ENCODE measurements around the gene TEX38.
A peak's percentile ranks its signal among the peaks of the same experiment; 100 is the strongest.
"Not testable (repeated sequence)": the region's sequence is repeated elsewhere in the genome, so short reads cannot be mapped to it uniquely, and the experiment has no call there.

TEX38 gene

DNA sequence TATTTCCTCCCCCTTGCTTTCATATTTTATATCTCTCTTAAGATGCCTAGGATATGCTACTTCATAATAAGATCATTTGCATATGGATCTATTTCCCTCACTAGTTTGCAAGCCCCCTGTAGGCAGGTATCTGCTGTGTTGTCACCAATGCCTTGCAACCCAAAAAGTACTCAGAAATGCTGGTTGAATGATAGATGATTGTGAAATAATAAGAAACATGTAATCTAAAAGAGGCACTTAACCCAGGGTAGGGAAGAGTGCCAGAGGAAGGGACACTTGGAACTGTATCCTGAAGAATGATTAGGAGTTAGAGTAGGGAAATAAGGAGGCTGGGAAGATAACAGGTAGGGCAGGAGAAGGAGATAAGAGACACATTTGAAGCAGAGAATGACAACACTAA is 15.8 kb upstream of the TEX38 start:
- no peak for DNase-seq (ENCODE audit: low read depth)

DNA sequence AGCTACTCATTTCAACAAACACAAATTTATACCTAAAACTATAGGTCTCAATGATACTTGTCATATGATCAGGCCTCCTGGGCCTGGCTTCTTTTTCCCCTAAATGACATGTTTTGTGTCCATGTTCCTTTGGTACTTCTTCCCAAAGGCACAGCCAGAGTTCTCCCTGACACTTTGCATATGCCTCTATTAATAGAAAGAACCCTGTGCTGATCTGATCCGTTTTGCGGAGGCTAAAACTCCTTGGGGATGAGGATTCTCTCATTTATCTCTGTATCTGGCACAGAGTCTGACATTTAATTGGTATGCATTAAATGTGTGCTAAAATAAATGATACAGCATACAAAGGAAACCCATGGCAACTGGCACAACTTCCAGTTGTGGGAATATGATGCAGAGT is 15.0 kb upstream of the TEX38 start:
- no peak for DNase-seq (ENCODE audit: low read depth)

DNA sequence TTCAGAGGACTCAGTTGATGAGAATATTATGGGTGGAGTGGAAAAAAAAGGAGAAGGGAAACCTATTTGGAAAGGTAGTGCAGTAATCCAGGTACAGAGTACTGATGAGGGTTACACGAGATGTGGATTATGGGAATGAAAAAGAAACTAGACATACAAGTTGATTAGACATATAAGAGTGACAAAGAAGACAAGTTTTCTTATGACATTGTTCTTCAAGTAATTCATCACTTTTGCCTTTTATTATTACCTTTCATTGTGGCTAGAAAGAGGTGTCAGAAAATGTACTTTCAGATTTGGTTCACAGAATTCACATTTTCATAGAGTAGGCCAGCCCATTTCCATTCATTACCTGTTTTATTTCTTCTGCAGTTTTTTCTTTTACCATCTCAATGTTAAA is 13.9 kb upstream of the TEX38 start:
- no peak for DNase-seq (ENCODE audit: low read depth)

DNA sequence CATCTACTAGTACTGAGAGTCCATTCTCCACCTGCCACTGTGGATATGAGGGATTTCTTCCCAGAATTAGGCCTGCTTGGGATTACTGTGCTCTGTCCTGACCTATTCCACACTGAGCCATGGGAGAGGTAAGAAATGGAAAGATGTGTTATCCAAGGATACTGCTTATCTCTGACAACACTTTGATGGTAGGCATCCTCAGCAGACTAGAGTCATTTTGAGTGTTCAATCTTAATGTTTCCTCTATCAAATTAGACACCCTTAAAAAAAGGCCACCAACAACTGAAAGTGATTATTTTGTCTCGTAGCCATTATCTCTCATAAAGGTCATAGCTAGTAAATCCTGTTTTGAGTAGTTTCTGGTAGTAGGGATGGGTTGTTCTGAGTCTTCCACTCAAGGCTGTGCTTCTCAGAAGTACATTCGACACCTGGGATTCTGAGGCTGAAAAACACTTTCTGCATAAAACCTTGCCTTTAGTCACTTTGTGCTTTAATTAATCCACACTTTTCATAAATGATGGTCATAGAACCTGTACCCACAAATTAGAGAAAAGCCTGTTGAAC is 12.3 kb upstream of the TEX38 start:
- no peak for DNase-seq (ENCODE audit: low read depth)

DNA sequence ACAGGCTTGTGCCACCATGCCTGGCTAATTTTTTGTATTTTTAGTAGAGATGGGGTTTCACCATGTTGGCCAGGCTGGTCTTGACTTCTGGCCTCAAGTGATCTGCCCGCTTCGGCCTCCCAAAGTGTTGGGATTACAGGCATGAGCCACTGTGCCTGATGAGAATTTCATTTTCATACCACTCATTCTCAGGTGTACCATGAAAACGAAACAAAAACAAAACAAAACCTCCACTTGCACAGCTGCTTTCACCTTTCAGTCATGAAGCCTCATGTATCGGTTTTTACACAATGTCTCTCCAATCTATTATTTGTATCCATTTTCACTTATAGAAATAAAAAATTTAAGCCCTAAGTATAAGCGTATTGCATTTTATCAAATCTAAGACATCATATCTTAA is 11.5 kb upstream of the TEX38 start:
- DNase-seq (ENCODE audit: low read depth): not testable (repeated sequence)

DNA sequence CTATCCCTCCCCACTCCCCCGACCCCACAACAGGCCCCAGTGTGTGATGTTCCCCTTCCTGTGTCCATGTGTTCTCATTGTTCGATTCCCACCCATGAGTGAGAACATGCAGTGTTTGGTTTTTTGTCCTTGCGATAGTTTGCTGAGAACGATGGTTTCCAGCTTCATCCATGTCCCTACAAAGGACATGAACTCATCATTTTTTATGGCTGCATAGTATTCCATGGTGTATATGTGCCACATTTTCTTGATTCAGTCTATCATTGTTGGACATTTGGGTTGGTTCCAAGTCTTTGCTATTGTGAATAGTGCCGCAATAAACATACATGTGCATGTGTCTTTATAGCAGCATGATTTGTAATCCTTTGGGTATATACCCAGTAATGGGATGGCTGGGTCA is 8.7 kb upstream of the TEX38 start:
- DNase-seq (ENCODE audit: low read depth): not testable (repeated sequence)

DNA sequence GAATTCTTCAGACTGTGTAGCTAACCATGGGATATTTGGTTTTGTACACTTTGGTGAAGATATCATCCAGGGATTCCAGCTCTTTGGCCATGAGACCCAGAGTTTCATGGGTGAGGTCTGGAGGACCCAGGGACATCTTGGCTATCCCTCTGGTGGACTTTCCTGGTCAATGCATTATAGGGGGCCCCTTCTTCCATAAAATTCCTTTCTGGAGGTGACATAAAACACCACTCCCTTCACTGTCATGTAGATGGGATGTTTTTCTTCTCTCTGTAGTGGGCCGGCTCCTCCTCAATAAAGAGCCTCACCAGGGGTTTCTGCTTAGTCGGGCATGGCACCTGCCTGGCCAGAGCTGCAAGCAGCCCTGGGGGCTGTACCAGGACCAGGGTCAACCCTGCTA is 5.7 kb upstream of the TEX38 start:
- no peak for DNase-seq (ENCODE audit: low read depth)

DNA sequence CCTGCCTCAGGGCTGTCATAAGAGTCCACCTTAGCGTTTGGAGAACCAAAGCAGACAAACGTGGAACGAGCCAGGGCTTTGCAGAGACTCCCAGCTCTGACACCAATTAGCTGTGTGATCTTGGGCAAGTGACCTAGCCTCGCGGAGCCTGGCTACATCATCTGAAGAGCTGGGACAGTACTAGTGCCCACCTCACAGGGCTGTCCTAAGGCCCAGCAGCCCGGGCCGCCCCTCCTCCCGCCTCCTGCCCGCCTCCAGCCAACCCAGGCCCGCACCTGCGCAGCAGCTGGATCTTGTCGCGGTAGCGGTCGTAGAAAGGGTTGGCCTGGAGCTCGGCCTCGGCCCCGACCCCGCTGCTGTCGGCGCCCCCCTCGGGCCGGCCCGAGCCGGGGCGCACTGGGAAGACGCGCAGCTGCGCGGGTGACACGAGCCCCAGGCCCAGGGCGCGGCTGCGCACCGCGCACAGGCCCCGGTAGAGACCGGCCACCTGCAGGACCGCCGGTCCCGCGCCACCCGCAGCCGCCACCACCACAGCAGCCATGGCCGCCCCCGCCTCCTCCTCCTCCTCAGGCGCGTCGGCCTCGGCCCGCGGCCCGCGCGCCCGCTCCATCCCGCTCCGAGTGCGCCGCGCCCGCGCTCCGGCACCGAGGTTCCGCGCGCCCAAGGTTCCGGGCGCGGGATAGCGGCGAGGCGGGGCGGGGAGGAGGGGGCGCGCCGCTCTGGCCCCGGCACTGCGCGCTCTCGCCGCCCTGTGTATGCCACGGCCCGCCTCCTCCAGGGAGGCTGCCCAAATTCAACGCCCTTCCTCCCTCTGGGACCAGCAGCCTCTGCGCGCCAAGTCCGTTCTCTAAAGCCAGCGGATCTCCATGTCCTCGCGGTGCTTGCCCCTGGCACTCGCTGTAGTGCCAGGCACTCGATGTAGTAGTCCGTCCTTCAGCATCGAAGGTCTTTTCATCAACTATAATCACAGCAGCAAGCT is 3.6 kb upstream of the TEX38 start, which contains the start of gene ATPAF1:
Gene ATPAF1 (minus strand): TSS at position 583 of the 979 bp plus-strand sequence. CDS start 42 bp downstream, at position 541.
- DNase-seq (ENCODE audit: low read depth): peak; percentile 70

DNA sequence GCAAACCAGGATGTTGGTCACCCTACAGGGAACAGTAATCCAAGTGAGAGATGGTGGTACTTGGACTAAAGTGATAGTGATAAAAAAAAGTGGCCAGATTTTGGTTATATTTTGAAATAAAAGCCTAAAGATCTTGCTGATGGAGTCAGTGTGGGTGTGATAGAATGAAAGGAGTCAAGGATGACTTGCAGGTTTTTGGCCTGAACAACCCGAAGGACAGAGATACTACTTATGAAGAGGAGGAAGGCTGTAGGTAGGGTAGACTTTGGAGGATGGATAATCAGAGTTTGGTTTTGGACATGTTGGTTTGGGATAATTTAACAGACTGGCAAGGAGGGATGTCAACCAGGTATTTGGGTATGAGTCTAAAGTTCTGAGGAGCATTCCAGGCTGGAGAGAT is 1.5 kb upstream of the TEX38 start:
- no peak for DNase-seq (ENCODE audit: low read depth)

DNA sequence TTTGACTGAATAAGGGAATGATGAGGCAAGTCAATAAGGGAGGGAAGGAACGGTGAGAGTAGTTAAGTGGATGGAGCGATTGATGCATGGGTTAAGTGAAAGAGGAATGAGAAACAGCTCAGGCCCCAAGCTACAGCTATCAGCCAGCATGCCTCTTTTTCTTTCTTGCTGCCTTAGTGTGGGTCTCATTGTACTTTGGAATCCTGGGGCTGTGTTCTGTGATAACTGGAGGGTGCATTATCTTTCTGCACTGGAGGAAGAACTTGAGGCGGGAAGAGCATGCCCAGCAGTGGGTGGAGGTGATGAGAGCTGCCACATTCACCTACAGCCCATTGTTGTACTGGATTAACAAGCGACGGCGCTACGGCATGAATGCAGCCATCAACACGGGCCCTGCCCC is 1.0 kb downstream of the TEX38 start:
- DNase-seq (ENCODE audit: low read depth): no peak

DNA sequence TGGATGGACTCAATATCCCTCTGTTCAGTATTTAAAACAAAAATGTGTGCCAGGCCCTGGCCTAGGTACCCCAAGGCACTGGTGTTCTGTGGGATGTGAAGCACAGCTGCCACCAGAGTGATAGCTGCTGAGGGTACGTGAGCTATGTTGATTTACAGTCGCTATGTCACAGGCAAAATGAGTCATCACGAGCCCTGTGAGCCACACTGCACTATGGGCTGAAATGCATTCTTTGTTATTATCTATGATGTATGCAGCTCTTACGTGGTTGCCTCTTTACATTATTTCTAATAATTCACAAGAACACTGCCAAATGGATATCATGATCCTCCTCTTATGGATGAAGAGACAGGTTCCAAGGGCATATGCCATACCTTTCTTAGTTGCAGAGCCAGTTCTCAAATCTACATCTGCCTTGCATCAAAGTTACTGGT is 2.1 kb downstream of the TEX38 start:
- DNase-seq (ENCODE audit: low read depth): peak; percentile 39

DNA sequence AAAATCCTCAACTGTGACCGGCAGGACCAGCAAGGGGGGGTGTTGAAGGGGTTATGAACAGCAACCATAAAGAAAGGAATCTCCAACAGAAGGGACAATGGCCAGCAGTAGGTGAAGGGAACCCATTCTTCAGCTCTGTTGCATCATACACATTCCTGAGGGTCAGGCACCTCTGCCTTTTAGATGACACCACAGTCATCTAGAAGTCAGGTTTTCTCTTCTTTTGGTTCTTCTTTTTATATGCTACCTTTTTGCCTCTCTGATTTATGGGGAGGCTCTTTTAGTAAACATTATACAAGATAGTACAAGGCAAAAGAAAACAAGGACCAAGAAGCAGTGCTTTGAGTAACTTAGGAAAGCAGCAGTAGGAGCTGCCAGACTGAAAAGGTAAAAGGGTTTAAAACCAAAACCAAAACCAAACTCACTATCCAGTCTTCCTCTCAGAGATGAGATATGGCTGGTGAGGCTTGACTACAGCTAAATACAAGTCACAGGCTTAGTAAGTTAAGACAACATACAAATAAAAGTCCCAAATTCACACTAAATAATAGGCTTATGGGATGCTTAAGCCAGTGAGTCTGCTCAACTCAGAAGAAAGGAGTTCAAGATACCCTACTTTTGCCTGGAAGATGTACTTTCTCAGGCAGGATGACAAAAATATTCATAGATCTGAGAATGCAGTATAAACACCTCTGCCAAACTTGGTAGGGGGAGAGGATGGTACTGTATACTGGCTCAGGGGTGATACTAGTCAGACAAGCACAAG is 4.1 kb downstream of the TEX38 start:
- no peak for DNase-seq (ENCODE audit: low read depth)

DNA sequence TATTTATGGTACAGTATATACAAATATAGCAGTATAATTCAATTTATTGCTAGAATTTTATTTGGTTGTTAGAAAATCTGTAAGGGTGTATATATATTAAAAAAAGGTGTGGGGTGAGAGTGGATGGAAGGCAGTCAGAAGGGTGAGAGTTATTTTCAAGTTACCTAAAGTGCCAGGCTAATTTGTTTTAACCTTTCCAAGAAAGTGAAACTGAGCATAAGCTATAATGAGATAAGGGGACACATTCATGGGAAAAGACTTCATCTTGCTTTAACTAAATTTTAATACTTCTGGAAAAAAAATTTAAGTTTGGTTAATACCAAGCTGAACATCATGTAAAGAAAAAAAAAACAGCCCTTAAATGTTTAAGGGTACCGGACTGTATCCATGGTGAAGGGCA is 4.9 kb downstream of the TEX38 start:
- no peak for DNase-seq (ENCODE audit: low read depth)

DNA sequence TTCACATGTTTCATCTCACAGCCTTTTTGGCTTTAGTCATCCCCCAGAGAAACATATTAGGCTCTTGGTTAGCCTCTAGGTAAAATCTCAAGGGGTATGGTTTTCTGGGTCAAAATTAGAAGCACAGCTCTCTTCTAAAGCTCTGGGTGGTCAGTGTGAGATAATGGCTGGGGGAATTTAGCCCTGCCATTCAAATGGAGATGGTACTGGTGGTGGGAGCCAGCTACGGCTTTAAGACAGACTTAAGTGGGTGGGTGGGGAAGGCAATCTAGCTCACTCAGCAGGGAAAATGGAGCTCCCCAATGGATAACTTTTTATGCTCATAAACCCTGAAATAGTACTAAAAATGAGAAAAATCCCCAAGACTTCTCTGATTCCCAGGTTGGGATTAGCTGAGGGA is 5.7 kb downstream of the TEX38 start:
- no peak for DNase-seq (ENCODE audit: low read depth)

DNA sequence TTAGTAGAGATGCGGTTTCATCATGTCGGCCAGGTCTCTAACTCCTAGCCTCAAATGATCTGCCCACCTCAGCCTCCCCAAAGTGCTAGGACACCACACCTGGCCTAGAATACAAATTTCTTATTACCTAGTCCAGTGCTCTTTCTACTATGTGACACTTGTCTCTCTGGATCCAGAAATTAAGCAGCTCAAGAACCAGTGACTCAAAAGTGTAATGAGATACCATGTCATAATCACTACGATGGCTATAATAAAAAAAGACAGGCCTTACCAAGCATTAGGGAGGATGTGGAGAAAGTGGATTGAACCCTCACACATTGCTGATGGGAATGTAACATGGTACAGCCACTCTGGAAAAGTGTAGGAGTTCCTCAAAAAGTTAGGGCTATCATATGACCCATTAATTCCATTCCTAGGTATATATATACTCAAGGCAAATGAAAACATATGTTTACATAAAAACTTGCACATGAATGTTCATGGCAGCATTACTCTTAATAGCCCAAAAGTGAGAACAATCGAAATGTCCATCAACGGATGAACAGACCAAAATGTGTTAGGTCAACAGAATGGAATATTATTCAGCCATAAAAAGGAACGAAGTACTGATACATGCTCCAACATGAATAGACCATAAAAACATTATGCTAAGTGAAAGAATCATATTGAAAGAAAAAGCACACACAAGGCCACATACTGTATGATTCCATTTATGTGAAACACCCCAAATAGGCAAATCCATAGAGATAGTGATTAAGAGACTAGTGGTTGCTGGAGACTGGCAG is 8.3 kb downstream of the TEX38 start:
- no peak for DNase-seq (ENCODE audit: low read depth)

DNA sequence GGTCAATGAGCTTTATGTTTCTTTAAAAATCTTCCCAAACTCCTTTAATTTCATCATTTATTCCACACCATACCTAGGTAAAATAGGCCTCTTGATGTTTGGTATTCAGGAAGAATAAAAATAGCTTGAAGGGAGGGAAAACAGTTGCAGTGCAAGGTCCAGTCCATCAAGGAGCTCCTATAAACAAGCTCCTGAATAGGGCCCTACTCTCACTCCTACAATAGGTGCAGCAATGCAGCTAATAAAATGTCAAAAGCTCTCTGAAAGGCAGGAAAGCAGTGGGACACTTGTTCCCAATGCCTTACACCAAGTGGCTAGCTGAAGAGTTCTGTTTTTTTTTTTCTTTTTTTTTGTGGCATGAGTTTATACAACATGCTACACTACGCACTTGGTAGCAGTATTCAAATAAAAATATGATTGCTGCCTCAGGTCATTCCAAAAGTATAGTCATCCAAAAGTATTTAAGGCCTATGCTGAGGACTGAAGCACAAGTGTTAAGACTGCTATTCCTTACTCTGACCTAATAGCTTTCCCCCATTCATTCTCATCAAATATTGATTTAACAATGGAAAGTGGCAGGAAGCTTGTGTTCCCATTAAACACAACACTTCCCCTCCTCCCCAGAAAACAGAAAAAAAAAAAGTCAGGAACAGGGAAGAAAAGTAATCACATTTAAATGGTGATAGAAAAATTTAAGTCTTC is 9.8 kb downstream of the TEX38 start:
- no peak for DNase-seq (ENCODE audit: low read depth)

DNA sequence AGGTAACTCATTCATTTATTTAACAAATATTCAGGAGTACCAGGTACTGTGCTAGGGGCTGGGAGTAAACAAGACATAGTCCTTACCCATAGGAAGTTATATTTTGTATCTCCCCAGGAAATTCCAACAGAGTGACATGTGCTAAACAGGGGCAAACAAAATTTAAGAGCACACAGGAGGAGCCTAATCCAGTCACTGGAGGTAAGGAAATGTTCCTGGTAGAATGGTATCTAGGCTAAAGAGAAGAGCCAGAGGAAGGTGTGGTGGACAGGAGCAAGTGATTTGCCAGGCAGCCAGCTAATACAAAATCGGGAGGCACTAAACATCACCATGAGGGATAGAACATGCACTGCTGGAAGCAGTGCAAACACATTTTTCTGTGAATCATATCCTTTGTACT is 10.4 kb downstream of the TEX38 start:
- no peak for DNase-seq (ENCODE audit: low read depth)

DNA sequence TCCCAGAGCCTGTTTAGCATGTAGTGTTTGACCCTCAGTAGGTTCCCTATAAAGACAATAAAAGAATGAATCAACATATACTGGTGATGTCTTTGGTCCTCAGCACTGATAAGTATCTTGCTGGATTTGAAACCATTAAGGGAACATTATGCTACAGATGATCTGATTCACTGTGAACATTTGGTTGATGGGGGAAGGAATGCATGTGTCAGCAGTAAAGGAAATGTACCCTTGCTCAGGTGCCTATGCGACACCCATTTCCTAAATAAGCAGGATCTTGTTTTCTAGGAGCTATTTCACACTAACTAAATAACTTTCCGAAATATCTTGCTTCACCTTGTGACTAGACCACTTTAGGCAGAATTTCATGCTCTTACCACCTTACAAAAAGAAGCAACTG is 13.0 kb downstream of the TEX38 start:
- DNase-seq (ENCODE audit: low read depth): no peak

DNA sequence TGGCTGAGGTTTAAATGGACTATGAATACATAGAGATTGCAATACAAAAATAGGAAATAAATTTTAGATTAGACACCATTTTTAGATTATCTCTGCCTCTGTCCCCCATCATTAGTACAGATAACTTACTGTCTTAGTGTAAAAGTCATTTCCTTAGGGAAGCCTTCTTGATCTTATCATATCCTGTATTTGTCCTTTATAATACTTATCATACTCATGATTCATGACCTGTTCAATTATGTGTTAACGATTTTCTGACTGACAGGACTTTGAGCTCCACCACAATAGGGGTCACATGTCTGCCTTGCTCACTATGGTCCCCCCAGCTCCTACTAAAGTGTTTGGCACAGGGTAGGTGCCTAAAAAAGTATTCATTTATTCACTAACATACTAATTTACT is 14.6 kb downstream of the TEX38 start:
- DNase-seq (ENCODE audit: low read depth): no peak

DNA sequence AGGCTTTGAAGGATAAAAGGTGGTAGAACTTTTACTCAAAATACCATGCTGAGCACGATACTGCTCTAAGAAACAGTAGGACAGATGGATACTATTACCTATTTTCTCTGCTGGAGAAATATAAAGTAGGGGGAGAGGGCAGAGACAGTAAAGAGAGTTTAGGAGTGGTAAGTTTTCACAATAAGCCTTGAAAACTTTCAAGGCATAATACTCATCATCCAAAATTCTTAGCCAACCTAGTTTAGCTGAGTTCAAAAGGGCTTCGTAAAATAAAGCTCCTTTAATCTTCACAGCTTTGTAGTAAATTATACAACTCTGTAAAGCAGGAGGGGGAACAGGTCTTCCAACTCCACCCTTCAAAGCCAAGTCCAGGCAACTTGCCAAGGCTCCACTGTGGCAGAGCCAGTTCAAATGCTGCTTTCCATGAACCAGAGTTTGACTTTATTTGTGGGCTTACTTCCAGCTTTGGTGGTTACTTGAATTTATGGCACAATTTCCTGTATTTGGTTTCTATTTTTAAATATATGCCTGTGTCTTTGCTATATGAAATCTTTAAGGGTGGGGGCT is 15.5 kb downstream of the TEX38 start:
- no peak for DNase-seq (ENCODE audit: low read depth)

DNA sequence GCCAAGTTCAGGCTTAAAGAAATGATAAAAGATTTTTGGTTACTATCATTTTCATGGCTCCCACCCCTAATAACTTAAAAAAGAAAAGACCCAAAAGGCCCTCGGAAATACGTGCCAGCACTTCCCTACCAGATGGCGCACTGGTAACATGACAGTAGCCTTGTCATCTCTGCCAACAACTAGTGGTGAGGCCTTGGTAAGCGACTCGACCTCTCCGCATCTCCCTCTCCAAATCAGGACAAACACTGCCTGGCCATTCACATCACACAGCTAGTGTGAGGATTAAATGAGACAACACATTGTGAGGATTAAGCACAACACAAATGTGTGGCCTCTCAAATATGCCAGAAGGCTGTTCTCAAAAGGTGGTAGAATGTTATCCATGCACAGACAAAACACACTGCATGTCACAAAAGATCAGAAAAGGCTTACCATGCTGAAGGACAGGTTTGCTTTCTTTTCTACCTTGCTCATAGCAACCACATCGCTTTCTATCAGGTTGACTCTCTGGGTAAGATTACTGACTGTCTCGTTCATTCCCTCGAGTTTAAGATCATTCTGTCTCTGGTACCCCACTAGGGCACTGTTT is 16.4 kb downstream of the TEX38 start:
- DNase-seq (ENCODE audit: low read depth): no peak
